GM21786 (cell line): ENCODE measurements around the gene MSMP.

Source experiments
- ATAC-seq: cut with Tn5 transposase; IDR thresholded peaks from one replicate; pipeline ENCODE4 v1.9.1; 2021; ENCODE audit not compliant: unreplicated experiment

The MSMP gene

DNA sequence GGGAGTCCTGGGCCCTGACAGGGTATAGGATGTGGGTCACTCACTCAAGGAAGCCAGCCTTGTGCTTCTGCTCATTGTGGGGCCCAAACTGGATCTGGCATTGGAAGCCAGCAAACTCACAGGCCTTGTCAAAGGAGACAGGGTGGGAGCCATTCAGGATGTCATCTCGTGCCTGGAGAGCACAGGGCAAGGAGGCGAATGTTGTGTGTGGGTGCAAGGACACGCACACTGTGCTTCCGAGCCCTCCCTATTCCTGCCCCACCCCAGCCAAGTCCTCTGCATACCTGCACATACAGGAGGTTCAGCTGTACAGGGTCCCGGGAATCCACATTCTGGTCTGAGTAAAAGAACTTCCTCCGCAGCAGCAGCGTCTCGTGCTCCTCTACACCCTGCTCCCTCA lies 30.2 kb downstream of the MSMP start:
- ATAC-seq, result no peak

DNA sequence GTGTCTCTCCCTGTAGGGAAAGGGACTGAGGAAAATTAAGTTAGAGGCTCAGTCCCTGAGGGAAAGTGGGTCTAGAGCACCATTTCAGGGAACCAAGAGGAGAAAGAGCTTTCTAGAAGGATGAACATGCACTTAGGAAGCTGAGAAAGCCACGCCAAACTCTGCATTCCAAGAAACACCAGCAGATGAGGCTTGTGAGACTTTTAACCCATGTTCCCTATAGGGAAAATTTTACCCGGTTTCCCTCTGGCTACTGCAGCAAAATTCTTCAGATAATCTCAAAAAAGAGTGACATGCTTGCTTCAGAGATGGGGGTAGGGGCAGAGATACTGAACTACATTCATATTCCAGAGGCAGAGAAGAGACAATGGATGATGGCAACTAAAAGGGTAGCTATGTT lies 30.6 kb downstream of the MSMP start:
- no peak for ATAC-seq

DNA sequence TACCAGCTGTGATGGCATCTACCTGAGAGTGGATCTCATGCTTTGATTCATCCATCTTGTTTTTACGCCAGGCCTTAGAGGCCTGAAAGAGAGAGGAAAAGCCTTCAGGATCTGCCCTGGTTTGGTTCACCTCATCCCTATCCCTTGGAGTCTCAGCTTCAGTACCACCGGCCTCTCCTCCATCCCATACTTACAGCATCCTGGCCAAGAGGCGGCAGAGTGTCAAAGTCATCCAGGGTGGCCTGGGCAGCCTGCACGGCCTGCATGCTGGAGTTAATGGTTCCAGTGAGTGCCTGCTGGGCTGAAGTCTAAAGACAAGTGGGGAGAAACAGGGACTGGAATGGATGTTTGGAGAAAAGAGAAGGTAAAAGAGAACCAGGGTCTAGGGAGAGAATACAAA lies 34.5 kb downstream of the MSMP start:
- no peak for ATAC-seq

DNA sequence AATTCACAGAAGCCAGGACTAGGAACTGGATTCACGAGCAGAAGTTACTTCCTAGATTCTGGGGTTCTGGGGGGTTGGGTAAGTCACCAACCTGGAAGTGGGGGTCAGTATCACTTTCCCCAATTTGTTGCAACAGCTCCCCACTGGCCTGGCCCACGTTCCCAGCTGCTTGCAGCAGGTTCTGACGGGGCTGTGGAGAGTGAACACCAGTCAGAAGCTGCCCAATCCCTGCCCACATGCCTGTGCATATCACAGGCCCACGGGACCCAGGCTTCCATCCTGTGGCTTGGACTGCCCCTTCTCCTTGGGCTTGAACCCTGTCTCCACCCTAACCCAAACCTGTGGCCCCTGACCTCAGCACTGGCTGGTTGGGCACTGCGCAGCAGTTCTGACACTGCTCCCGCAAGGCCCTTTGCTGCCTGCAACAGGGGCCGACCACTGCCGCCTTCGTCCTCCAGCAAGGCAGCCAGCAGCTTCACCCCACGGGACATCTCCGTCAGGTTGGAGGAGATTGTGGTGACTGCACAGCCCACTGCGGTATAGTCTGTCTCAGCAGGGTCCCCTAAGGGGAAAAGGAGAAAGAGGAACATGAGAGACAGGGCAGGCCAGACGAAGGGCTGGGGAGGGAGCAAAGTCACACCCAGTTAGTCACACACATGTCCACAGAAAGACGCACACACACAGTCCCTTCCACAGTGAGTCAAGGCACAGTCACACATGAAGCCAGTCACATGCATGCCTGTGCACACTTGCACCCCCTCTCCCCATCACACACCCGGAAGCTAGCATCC lies 35.2 kb downstream of the MSMP start:
- ATAC-seq, result no peak

DNA sequence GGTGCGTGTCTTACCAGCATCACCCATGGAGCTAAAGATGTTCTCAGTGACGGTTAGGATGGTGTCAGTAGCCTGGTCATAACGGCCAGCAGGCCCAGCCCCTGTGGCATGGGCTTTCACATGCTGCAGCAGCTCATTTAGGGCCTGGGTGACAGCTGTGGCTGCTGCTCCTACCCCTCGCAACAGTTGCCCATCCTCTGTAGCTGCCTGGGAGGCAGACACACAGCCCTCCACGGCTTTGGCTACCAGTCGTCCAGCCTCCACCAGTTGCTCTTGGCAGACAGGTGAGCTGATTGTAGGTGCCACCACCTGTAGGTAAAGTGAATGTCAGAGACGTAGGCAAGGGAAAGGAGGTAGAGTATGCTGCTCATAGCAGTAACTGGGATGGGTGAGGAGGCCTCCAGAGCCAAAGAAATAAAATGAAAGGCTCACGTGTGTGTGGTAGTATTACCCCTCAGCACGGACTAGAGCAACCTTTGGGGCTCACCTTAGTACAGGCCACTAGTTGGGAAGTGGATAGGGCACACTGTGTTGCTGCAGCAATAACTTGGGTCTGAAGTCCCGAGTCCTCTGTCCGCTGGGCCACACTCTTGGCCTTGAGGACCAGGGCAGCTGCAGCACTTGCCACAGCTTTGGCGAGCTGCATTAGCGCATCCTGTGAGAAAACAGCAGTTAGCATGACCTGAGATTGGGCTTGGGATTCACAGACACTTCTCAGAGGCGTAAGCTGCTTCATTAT lies 36.8 kb downstream of the MSMP start:
- ATAC-seq, result no peak

DNA sequence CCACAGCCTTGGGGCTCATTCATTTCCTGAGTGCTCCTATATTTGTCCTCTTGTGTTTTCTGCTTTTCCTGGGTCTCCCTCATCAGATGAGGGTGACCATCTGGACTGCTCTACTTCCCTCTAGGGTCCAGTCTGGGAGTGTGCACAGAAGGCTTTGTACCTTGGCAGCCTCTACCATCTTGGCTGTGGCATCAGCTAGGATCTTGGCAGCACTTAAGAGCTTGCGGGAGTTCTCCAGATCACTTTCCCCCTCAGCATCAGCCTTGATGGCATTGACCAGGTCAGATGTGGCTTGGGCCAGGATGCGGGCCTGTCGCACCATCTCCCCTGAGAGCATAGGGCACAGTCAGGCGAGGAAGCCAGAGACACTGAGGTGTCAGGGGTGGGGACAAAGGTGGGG lies 37.8 kb downstream of the MSMP start:
- no peak for ATAC-seq

DNA sequence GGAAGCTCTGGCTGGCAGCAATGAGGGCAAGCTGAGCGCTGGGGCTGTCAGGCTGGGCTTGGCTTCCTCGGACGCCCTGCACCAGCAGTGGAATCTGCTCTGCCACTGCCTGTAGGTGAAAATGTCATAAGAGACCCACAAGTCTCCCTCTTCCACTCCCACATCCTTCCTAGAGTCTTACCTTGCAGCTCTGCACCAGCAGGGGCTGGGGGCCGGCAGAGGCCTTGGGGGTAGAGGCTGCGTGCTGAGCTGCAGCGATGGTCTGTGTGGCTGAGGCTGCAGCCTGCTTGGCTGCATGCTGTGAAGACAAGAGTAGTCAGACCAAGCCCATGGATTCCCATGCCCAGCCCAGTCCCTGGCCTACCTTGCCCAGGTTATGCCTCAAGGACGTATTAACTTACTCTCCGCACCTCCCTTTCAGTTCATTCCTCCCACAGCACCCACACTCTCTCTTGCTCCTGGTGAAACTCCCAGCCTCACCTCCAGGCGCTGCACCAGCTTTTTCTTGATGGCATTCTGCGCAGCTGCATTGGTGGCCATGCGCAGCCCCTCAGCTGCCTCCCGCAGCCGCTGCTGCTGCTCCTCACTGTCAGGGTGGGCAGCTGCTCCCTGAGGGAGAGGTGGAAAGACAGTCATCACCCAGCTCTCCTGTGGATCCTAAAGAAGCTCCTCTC lies 39.4 kb downstream of the MSMP start:
- ATAC-seq, result no peak

DNA sequence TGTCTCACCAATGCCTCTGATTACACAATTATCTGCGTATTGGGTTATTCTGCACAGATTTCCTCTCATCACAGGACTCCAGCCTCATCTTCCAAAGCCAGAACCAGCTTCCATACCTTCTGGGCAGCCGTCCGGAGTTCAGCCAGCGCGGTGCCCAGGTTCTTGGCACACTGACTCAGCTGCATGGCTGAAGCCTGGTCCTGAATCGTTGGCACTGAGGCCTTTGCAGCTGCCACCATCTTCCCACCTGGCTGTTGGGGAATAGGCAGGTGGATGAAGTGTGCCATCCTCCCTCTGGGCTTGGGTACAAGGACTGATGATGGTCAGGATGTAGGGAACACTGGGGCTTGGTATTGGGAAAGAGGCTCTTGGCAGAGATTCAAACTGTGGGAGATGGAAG lies 40.0 kb downstream of the MSMP start:
- no peak for ATAC-seq

DNA sequence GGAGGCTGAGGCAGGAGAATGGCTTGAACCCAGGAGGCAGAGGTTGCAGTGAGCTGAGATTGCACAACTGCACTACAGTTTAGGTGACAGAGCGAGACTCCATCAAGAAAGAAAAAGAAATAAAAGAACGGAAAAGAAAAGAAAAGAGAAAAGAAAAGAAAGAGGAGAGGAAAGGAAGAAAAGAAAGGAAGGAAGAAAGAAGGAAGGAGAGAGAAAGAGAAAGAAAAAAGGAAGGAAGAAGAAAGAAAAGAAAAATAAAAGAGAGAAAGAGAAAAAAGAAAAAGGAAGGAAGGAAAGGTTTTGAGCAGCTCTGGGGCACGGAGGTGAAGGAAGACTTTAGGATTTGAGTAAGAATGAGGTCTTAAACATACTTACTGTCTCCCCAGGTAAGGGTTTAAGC lies 40.5 kb downstream of the MSMP start:
- no peak for ATAC-seq

DNA sequence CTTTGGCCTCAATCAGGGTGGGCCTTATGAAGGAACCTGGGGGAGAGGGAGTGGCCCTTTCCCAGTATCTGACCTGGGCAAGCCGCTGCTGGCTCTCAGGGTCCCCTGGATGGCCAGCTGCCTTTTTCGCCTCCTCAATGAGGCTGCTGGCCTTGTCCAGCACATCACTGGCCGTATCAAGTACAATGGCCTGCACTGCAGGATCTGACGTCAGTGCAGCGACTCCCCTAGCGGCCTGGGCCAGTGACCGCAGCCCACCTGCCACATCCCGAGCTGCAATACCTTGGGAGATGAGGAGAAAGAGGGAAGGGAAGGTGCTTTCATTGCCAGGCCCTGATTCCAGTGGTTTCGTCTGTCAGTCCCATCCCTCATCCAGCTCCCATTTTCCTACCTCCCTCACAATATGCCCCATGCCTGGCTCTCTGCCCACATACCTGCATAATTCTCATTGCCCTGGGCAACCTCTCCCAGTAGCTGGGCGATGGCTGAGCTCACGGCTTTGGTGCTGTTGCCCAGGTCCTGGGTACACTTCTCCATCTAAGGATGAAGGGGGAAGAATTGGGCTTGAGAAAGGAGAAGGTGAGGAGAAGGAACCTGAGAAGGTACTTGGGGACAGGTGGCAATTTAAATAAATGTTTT lies 41.2 kb downstream of the MSMP start:
- no peak for ATAC-seq

DNA sequence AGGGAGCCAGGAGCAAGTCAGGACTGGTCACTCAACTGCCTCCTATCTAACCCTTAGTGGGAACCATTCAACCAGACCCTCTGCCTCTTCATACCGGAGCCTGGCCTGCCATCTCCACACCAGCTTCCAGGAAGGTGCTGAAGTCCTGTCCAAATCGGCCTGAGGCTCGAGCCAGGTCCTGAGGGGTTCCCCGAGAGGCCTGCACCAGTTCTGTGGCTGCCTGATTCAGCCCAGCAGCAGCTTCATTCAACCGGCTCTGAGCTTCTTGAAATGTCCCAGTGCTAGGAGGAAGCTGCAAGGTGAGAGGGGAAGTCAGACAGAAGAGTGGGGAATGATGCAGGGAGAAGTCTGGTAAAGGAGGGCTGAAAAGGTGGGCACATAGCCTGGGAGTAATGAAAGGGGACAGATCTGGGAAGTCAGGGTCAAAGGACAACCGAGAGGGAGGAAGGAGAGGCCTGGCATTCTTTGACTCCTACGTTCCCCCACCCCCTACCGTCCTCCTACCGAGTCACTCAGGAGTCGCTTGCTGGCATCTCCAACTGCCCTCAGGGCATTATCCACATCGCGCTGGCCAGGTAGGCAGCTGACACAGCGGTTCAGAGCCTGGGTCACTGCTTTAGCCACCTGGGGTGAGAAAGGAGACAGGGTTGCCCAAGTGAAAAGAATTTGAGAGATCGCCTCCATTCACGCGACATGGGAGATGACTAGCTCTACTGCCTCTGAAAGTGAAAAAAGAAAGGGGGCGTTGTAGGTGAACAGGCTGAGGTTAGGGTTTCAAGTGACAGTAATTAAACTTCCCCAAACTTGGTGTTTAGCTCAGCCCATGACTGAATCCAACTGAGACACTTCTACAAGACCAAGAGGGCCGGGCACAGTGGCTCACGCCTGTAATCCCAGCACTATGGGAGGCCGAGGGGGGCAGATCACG lies 42.3 kb downstream of the MSMP start:
- no peak for ATAC-seq

DNA sequence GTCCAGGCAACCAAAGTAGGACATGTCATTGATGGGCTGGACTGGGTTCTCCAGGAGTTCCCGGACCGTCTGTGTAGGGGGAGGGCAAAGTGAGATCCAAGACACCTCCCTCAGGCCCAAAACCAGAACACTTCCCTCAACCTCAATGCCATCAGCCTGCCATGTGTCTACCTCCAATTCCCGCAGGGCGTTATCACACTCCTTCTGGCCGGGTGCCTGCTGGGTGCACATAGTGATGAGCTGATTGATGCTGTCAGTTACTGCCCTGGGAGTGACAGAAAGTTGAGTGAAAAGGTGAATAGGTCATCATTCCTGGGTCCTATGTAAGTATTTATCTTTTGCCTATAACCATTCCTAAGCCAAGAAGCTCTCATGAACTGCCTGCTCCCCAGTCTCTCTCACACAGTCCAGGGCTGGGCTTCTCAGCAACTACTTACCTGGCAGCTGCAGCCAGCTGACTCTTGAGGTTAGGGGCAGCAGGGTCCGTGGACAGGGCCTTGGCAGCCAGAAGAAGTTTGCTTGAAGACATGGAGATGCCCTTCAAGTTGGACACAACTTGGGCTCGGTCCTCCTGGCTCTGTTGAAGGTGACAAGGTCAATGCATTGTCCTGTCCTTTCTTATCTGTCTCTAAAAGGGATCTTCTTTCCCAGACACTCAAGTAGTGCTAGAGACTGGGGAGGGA lies 43.1 kb downstream of the MSMP start:
- ATAC-seq, result no peak

DNA sequence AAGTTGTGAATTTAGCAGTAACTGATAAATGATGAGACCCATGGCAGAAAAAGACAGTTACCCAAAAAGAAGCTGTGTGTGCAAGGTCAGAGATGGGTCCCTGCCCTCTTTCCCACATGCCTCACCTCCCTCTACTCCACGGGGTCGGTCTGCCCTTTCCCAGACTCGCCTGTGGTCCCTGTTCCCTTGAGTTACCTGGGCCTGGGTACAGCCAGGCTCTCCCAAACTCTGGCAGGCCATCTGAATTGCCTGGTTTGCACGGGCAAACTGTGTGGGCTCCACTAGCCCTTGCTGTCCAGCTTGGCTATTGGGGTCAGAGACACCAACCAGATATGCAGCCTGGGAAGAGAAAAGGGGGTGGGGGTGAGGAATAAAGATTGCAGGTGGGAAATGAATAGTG lies 45.9 kb downstream of the MSMP start:
- no peak for ATAC-seq

DNA sequence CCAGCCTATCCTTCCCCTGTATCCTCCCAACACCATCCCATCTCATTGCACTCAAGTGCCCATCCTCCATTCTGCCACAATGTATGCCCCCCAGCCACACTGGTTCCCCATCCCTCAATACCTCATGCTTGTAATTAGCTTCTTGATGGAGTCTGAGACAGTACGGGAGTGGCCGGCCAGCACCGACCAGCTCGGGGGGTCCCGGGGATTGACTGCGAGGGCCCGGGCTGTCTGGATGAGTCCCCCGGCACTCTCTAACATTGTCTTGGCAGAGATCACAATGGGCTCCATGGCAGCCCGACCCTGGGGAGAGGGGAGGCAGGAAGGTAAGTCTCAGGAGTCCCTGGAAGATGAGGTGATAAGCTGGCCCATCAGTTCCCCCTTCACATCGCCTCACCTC lies 47.1 kb downstream of the MSMP start:
- no peak for ATAC-seq

DNA sequence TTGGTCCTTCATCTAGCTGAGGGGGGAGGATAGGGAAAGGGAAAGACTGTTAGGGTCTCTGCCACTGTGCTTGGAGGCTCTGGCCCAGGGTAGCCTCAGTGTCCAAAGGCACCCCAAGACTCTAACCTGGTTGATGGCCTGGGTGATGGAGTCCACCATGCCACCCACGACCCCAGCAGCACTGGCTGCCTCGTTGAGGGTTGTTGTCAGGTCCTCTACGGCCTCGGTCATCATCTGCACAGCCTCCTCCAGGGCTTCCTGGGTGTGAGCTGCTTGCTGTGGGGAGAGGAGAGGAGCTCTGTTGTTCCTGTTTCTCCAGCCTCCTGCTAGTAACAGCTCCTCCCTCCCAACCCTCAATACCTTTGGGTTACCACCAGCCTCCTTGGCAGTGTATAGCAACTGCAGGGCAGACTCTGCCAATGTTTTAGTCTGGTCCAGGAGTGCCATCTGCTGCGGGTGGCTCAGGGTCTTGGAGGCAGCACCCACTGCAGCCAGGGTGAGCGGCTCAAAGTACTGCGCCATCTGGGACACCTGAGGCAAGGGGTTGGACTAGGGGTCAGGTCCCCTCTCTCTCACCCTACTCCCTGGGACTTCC lies 48.1 kb downstream of the MSMP start:
- ATAC-seq, result no peak

DNA sequence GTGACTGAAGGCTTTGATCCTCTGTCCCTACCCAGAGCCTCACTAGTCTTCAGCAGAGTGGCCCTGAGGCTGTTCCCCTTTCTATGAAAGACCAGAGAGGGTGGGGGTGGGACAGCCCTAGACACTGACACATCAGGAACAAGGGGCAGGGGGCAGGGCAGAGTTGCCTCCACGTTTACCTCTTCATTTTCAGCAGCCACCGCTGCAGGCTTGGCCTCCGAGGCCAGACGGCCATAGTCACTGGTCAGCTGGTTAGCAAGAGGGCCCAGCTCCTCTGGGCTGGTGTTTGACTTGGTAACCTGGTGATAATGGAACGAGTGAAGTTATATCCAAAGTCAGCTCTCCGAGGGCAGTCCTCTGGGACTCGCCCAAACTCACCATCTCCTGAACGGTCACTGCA lies 48.7 kb downstream of the MSMP start:
- no peak for ATAC-seq

DNA sequence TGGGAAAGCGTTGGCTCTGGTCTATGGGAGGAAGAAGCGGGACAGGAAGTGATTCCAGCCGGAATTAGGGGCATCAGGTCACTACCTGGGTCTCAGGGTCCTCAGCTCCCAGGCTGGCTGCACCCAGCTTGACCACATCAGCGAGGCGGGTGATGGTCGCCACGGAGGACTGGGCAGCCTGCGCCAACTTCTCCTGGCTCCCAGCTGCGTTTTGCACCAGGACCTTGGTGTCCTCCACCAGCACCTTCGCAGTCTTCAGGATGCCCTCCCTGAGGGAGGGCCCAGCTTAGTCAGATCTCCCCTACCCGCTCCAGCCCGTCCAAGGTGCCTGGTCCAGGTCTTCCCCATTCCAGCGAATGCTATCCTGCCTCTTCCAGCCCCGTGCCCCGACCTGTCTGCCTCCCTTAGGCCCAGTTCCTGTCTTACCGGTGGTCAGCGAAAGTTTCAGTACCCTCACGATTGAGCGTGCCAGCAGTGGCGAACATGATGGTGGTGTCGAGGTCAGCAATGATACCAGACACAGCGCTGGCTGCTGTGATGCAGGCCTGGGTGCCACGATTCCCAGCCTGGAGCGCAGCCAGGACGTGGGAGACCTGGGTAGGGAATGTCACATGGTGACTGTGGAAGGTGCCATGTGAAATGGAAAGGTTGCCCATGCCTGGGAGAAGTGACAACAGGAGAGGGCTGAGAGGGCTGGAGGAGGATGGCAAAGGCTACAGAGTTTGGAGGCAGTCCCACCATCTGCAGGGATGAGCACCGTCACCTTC lies 50.0 kb downstream of the MSMP start:
- no peak for ATAC-seq
